NCI-H1092 treated with DMSO at 0.1 percent for 48 hours (cell line): ENCODE data around the gene MAP3K5.
A peak's percentile ranks its signal among the peaks of the same experiment; 100 is the strongest.

Experiments
- DNase-seq: peaks from one replicate; lab custom pipeline; 2025; lab: John Stamatoyannopoulos, UW

The MAP3K5 gene

DNA sequence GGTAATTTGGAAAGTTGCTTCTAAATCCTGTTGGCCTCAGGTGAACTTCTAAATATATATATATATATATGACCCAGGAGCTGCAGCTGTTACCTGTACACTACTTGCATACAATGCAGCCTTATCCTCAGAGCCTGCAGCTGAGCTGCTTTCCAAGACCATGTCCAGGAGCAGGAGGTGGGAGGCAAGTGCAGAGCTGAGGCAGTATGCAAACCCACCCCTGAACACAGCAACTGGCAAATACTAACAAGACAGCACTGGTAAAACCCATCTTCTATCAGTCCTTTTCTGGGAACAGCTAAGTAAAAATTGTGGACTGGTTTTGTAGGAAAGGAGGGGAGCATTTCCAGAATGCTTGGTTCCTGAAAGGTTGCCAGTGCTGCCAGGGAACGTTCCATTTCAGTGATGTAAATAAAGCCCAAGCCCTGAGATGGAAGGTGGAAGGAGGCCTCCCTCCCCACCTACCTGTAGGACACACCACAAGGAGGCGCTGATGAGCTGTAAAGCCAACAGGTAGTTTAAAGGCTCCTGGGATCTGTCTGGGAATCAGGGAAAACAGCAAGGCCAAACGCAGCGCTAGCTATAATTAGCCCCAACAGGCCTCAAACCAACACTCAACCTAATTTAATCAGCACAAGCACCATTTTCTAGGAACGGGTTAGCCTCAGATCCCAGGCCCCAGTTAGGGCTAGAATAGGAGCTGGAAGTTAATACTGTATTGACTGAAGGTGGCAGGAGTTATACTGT, 148.3 kb downstream of the MAP3K5 start:
- peak; percentile 70 for DNase-seq

DNA sequence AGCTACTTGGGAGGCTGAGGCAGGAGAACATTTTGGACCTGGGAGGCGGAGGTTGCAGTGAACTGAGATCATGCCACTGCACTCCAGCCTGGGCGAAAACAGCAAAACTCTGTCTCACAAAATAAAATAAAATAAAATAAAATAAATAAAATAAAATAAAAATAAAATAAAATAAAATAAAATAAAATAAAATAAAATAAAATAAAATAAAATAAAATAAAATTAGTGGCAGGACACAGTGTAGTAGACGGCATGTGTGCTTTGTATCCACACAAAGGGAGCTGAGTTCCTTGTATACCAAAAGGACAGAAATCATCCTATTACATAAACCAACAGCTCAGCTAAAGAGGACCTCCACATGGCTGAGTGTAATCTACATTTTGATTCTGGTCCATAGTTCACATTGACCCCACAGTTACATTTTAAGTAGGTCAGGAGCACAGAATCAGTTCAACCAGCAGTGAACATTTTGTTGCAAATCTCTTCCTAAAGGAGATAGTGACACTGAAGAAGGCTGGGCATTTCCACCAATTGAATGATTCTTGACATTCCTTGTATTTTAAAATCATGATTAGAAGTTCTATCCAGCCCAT, 150.3 kb downstream of the MAP3K5 start:
- no peak for DNase-seq

GRCh38 chr6:136641166-136641565, 151.1 kb downstream of the MAP3K5 start:
- no peak for DNase-seq

DNA sequence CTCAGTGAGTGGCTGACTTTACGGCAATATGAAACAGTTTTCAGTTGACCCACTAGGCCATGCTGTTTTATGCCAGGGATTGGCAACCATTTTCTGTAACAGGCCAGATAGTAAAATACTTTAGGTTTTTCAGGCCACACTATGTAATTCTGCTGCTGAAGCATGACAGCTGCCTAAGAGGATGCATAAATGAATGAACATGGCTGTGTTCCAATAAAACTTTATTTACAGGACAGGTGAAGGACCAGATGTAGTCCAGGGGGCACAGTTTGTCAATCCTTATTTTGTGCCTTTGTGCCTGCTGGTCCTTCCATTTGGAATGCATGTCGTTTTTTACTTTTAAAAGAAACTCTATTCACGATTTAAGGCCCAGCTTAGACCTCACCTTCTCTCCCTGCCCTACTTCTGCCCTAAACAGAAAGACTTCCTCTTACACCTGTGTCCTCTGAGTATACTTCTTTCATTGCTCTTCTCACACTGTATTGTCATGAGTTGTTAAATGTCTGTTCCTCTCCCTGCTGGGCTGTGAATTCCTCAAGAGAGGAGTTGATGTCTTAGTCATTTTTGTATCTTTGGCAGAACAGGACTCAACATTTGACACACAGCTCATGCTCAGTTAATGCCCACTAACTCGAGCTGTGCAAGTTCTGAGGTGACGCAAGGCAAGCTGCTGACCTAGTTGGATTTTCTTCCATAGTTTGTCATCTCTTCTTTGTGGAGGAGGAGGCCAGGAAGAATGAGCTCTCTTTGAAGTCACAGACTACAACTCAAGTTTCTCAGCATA, 152.0 kb downstream of the MAP3K5 start:
- no peak for DNase-seq

DNA sequence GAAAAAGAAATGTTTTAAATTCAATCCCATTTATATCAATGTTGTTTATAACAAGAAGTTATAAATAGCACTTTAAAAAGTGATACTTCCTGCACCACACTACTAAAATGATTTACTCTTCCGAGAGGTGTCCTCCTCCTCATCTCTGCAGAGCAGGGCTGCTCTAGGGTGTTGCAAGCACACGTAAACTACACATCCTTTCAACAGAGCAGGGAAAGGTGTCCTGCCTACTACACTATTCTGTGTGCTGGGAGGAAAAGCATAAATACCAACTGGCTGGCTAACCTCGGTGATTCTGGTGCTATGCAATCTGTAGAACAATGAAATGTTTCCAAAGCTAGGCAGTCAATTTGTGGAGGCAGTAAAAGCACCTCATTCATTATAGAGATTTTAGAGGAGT, 152.6 kb downstream of the MAP3K5 start:
- DNase-seq = no peak

DNA sequence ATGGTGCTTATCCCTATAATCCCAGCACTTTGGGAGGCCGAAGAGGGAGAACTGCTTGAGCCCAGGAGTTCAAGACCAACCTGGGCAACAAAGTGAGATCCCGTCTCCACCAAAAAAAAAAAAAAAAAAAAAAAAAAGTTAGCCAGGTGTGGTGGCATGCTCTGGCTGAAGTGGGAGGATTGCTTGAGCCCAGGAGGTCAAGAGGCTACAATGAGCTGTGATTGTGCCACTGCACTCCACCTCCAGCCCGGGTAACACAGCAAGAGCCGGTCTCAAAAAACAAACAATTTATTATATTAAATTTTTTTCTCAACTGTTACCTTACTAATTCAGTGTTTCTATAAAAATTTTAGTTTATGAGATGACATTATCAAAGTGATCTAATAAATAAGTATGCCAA, 156.7 kb downstream of the MAP3K5 start:
- no peak for DNase-seq

DNA sequence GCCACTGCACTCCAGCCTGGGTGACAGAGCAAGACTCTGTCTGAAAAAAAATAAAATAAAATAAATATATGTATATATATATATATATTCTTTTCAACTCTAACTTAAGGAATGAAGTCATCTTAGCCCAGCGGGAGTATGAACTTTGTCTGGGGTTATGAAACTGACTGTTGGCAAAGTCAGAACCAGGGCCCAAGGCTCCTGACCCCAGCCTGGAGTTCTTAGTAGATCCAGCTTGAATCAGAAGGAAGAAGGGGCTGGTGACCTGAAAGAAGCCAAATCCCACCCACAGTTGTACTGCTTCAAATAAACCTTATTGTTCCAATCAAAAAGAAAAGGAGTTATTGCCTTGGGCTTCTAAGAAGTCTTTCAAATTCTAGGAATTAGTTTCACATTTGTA, 158.9 kb downstream of the MAP3K5 start:
- DNase-seq = no peak

GRCh38 chr6:136628996-136629395, 163.3 kb downstream of the MAP3K5 start:
- DNase-seq = no peak

GRCh38 chr6:136627191-136627590, 165.1 kb downstream of the MAP3K5 start:
- no peak for DNase-seq

DNA sequence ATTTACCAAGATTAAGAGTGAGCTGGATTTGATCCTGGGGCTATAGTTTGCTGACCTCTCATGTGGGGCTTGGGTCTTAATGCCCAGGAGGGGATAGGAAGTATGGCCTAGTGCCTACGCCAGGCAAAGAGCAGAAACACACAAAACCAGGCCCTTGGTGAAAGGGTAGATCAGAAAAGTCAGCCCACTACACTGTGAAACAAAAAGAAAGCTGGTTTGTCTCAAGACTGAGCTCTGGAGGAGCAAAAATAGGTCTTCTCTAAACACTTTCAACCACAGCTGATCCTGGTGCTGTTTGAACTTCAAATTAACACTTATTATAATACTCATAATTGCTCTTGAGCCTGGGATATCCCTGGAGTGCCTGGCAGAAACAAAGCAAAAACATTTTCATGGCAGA, 167.0 kb downstream of the MAP3K5 start:
- DNase-seq = no peak

- DNase-seq = no peak
These were observed 167.9 kb downstream of the MAP3K5 start for GRCh38 chr6:136624347-136624746.

DNA sequence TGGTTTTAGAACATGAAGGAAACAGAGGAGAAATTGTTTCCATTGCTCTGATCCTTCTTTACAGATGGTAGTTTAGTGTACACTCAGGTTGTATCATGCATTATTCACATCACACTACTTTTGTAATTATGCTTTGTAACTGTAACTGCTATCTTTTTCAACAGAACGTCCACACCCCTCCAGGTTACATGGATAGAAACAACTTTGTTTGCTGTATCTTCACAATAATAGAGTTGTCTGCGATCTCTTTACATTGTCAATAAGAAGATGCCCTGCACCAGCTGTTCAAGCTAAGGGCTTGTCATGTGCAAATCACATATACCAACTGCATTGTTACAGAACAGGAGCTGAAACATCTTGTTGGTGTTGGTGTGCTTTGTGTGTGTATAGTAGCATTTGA, 174.2 kb downstream of the MAP3K5 start:
- DNase-seq = no peak

GRCh38 chr6:136616527-136616926, 175.8 kb downstream of the MAP3K5 start:
- no peak for DNase-seq

DNA sequence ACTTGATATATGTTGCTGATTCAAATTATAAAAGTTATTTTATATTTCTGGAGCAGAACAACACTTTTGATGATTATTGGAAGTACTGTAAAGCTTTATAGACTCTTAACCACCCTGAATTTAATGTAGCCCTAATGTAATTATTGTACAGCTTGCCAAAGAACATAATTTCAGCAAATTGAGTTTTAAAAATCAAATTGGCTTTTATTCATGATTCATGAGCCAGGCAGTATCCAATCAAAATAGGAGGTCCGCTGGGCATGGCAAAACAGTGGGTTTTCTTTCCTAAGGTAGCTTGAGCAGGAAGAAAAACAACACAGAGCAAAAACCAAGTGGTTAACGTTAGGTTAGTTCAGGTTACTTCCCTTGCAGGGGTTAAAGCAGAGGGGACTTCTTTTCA, 177.3 kb downstream of the MAP3K5 start:
- DNase-seq = no peak

DNA sequence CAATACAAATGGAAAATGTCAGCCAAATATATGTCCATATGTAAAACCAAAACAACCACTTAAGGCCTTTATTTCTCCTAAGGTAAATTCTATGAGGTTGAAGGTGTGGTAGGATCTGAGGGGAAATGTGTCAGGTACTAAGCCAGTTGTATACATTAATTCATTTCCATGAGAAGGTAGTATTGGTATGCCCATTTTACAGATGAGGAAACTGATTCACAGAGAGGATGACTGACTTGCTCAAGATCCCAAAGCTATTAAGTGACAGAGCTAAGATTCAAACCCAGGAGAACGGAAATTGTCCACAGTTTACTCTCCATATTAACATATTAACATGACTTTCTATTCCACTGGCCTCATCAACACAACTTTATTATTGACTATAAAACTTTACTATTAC, 177.9 kb downstream of the MAP3K5 start:
- DNase-seq = no peak

DNA sequence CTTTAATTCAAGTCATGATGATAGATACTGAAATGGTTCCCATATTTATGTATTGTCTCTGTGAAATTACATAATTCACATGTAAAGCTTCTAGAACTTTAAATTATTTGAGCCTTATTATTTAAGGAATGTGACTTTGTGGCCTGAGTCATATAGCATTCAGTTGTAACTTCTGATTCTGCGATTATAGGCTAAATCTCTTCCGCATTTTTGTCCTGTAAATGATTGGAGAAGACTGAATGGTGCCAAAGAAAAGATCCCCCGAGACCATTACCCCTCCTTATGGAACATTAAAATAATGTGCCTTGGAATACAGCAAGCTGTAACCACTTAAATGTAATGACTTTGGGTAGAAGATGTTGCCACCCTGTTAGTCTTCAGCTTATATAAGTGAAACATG, 178.8 kb downstream of the MAP3K5 start:
- no peak for DNase-seq

- no peak for DNase-seq
These were observed 179.4 kb downstream of the MAP3K5 start for GRCh38 chr6:136612666-136613389.

DNA sequence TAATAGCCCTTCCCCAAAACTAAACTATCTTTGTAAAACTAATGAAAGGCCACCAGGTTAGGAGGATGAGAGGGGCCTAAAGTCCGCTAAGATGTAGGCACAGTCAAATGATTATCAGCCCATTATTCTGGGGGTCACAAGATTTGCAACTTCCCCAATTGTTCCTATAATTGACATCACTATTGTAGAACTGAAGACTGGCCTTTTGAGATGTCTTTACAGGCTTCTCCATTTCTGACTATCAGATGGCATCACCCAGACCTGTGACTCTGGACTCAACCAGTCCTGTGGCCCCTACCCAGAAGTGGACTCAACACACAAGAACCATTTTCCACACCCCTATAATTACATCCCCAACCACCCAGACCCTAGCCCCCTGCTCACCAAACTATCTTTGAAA, 180.5 kb downstream of the MAP3K5 start:
- DNase-seq = no peak

- DNase-seq = no peak
These were observed 181.1 kb downstream of the MAP3K5 start for GRCh38 chr6:136611133-136611532.

DNA sequence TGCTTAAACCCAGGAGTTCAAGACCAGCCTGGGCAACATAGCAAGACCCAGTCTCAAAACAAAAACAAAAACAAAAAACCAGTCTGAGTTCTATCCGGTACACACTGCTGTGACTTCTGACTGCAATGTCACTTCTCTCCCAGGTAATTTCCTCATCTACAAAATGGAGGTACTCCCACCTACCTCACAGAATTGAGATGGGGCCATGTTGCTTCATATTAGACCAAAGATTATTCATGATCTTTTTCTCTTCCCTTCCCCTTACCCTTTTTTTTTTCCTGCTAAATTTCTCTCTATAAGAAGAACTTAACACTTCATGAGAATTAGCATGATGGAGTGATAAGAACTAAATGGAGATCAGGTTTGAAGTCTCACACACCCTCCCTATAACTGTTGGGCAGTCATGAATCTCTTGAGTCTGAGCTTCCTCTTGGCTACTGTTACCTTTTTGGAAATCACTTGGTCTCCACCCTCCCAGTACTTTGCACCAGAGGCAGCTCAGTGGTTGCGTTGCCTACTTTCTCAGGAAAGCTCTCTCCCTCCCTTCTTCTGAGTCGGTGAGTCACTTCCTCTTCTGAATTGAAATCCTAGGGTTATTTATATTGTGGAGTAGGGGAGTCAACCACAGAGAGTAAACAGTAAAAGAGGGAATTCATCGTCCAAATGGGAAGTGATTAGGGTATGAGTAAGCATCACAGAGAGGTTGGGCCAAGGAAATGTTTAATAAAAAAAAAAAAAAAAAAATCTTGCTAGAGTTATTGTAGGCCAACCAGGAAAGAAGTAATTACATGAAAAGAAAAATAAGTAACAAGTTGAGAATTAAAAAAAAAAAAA, 182.2 kb downstream of the MAP3K5 start:
- DNase-seq = no peak

- DNase-seq = no peak
These were observed 183.3 kb downstream of the MAP3K5 start for GRCh38 chr6:136608991-136609390.
